IMR-90 (cell line): ENCODE measurements around the gene RALGAPB. TPM values are rescaled to one million over a fixed set of nuclear protein-coding genes. Genes with fewer than 3 reads are reported as not detected.

ENCODE experiments used
- BHLHE40 ChIP-seq: fragments of 150-350 bp; IDR thresholded peaks from 2 replicates; pipeline ENCODE4 v1.6.1; 2016; ENCODE audit warnings: mild to moderate bottlenecking, low read depth, low read length
- CHD1 ChIP-seq: IDR thresholded peaks from 2 replicates; pipeline ENCODE4 v1.6.1; 2012; ENCODE audit warnings: low read depth, low read length, improper control_type of control experiment
- FOS ChIP-seq: fragments of 150-350 bp; IDR thresholded peaks from 2 replicates; pipeline ENCODE4 v1.6.1; 2016; ENCODE audit warnings: low read depth, low read length
- MAZ ChIP-seq: IDR thresholded peaks from 2 replicates; pipeline ENCODE4 v1.6.1; 2012; ENCODE audit warnings: low read depth, mild to moderate bottlenecking, low read length, improper control_type of control experiment, moderate library complexity, borderline replicate concordance
- MXI1 ChIP-seq: IDR thresholded peaks from 2 replicates; pipeline ENCODE4 v1.6.1; 2012; ENCODE audit warnings: low read depth, mild to moderate bottlenecking, low read length, moderate library complexity, borderline replicate concordance
- RFX5 ChIP-seq: IDR thresholded peaks from 2 replicates; pipeline ENCODE4 v1.8.0; 2012; ENCODE audit warnings: low read depth, mild to moderate bottlenecking, low read length, moderate library complexity
- polyA plus RNA-seq, 3 experiments: library from polyadenylated mRNA; depleted of rRNA; stranded (reverse); fragments of >200 nt; gene quantifications; 2 replicates each; pipeline ENCODE4 v1.2.3, GENCODE V29; 2012; ENCODE audit warnings: low replicate concordance in 1 of 3
- total RNA-seq: library from RNA; depleted of rRNA; stranded (reverse); fragments of >200 nt; gene quantifications from 2 replicates; pipeline ENCODE4 v1.2.3, GENCODE V29; 2012

Gene RALGAPB
- total and polyA plus RNA-seq, 2 of the 4 experiments (the other 2 are of a cell fraction) = 12.7 to 30.3 TPM

- TF ChIP-seq MXI1 = peak; percentile 65
- peak; percentile 4; the same call in 1 of the 2 replicates for TF ChIP-seq FOS
- TF ChIP-seq CHD1 = 0 out of 2 replicates have a peak, but pooled peaks have one; percentile 41
- 0 out of 2 replicates have a peak, but pooled peaks have one; percentile 32 for TF ChIP-seq BHLHE40
- TF ChIP-seq RFX5 = no peak
- TF ChIP-seq MAZ = peak; percentile 74; the same call in 1 of the 2 replicates
Observed at GRCh38 chr20:38446441-38447209, 26.0 kb upstream of the RALGAPB start (continued).
